ENCODE measurements around the gene KCNG2.

DNA sequence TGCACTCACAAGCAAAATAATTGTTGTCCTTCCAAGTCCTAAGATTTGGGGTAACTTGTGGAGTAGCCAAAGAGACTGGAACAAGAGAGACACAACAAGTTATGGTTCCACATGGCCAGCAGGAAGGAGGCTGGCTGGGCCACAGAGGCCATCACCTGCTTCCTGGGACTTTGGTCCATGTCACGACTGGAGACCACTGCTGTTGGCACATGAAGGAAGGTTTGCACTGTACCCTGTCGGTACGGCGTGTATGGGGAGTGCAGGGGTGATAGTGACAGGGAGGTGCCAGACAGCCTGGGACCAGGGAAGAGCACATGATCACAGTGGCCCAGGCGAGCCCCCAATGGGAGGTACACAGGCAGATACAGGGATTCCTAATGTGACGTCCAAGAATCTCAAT is 138.2 kb downstream of the KCNG2 start:
- TF ChIP-seq, protein P1, sequence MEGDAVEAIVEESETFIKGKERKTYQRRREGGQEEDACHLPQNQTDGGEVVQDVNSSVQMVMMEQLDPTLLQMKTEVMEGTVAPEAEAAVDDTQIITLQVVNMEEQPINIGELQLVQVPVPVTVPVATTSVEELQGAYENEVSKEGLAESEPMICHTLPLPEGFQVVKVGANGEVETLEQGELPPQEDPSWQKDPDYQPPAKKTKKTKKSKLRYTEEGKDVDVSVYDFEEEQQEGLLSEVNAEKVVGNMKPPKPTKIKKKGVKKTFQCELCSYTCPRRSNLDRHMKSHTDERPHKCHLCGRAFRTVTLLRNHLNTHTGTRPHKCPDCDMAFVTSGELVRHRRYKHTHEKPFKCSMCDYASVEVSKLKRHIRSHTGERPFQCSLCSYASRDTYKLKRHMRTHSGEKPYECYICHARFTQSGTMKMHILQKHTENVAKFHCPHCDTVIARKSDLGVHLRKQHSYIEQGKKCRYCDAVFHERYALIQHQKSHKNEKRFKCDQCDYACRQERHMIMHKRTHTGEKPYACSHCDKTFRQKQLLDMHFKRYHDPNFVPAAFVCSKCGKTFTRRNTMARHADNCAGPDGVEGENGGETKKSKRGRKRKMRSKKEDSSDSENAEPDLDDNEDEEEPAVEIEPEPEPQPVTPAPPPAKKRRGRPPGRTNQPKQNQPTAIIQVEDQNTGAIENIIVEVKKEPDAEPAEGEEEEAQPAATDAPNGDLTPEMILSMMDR (IDR thresholded peaks at IDR 0.05): no peak
- no peak for TF ChIP-seq EP300 (IDR thresholded peaks at IDR 0.05)
- TF ChIP-seq POLR2A (IDR thresholded peaks at IDR 0.05; ENCODE audit: low read depth): no peak
